Keratinocyte (primary cell): ENCODE results near the gene SYVN1.

Source experiments
- EZH2 ChIP-seq: IDR thresholded peaks from one replicate; pipeline ENCODE4 v1.6.1; 2012; ENCODE audit warnings: inconsistent platforms, mild to moderate bottlenecking, low read length, moderate library complexity
- TF ChIP-seq, protein P1 (sequence below), 3 experiments: IDR thresholded peaks in 1 of 3; conservative IDR thresholded peaks in 1 of 3; optimal IDR thresholded peaks in 1 of 3; 2 replicates in 2 of 3; 3 replicates in 1 of 3; pipeline versions ENCODE3 to v1.5.1; 2011; ENCODE audit warnings: low read length in 3 of 3, mild to moderate bottlenecking in 3 of 3, moderate library complexity in 2 of 3, control low read depth in 1 of 3, inconsistent platforms in 1 of 3; ENCODE audit not compliant: insufficient read depth in 2 of 3; ENCODE audit errors: extremely low read depth in 1 of 3

DNA sequence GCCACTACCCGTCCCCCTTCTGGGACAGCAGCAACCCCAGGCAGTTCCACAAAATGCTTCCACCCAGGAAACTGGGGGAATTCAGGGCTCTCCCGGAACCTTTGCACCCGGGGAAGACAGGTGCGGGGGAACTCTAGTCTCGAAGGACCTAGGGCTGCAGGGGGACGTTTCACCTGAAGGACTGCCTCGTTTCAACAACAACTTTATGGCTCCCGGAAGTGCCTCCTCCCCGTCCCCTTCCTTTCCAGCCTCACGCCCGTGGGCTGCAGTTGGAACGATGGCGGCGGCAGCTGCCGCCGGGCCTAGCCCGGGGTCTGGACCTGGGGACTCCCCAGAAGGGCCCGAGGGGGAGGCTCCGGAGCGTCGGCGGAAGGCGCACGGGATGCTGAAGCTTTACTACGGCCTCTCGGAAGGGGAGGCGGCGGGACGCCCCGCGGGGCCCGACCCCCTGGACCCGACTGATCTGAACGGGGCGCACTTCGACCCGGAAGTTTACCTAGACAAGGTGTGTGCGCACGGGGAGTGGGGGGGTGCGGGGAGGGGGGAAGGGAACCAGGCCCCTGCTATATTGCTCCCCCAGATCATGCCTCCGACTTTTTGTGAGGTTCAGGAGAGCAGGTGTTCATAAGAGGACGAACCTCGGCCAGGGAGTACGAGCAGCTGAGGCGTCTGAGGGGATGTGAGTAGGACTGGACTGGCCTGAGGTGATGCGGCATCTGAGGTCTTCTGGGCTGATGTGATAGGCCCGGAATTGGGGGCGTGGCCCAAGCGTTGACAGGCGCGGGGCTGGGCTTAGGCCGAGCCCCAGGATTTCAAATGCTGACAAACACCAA is 38.1 kb downstream of the SYVN1 start, which contains the start of gene VPS51:
- TF ChIP-seq, protein P1, sequence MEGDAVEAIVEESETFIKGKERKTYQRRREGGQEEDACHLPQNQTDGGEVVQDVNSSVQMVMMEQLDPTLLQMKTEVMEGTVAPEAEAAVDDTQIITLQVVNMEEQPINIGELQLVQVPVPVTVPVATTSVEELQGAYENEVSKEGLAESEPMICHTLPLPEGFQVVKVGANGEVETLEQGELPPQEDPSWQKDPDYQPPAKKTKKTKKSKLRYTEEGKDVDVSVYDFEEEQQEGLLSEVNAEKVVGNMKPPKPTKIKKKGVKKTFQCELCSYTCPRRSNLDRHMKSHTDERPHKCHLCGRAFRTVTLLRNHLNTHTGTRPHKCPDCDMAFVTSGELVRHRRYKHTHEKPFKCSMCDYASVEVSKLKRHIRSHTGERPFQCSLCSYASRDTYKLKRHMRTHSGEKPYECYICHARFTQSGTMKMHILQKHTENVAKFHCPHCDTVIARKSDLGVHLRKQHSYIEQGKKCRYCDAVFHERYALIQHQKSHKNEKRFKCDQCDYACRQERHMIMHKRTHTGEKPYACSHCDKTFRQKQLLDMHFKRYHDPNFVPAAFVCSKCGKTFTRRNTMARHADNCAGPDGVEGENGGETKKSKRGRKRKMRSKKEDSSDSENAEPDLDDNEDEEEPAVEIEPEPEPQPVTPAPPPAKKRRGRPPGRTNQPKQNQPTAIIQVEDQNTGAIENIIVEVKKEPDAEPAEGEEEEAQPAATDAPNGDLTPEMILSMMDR (optimal IDR thresholded peaks at IDR 0.05 in 1 of 3, IDR thresholded peaks at IDR 0.05 in 1 of 3, conservative IDR thresholded peaks at IDR 0.05 in 1 of 3; ENCODE audit: extremely low read depth in 1 of 3, insufficient read depth in 2 of 3, low read length in 3 of 3), result no peak
- no peak for TF ChIP-seq EZH2
